Heart left ventricle (tissue), 13 donors: ENCODE data around the gene SLC17A3.

Source experiments
- POLR2A ChIP-seq, 2 donors: fragments of 450-650 bp; IDR thresholded peaks; one replicate each; pipeline ENCODE4 v1.6.1; 2017; ENCODE audit warnings: antibody characterized with exemption in 2 of 2, mild to moderate bottlenecking in 2 of 2, moderate library complexity in 2 of 2
- TF ChIP-seq, protein P1 (sequence below), 12 donors: fragments of 200-600 bp; sonication (generic) in 4 of 12; IDR thresholded peaks; one replicate each; pipeline versions ENCODE4 v1.5.0 to v1.8.0; 2018 to 2022; ENCODE audit warnings: antibody characterized with exemption in 12 of 12, mild to moderate bottlenecking in 5 of 12
- donor health status: ischemic (EF 13 %, LVEDD 7.1; RV severe dilation, severe dysfunction).
- donor health status: DM: no; HTN: yes; CAD: no.
- donor health status: DM: no; HTN: no; CAD: no.
- donor health status: ischemic (EF 25% LVEDD 6.9; RV normal size, moderate dysfunction).
- donor health status: ischemic (EF 25% LVEDD 5.7; RV mildly dilated, moderate dysfunction).
- donor health status: ischemic (EF 35%, LVEDD 5.7; RV mildly dilated, moderate dysfunction).
- donor health status: nonischemic (EF 11% LVEDD 7.7; RV severe dilation, severe dysfunction).
- donor health status: DM: yes; HTN: yes; CAD: no.
- donor health status: PGD.
- donor health status: ischemic (EF 29% LVEDD 5.4; RV normal size, mild dysfunction).
- donor health status: nonischemic (EF 23%, LVEDD 6.1; RV moderate dilation, normal function).

DNA sequence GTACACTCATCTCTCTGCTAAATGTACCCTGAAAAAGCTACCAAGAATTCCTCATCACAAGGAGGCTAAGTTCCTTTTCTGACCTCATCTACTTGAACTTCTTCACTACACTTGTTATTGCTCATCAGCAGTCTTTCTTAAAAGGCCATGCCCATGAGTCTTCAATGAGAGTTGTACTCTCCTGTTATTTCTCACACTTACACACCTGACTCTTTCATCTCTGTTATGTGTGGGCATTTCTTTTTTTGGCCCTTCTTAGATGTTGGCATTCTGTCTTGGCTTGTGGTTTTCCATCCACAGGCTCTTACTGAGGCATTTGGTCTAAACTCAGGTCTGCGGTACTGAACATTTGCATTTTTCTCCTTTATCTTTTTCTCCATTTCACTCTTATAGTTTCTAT is 31.5 kb downstream of the SLC17A3 start:
- TF ChIP-seq, protein P1, sequence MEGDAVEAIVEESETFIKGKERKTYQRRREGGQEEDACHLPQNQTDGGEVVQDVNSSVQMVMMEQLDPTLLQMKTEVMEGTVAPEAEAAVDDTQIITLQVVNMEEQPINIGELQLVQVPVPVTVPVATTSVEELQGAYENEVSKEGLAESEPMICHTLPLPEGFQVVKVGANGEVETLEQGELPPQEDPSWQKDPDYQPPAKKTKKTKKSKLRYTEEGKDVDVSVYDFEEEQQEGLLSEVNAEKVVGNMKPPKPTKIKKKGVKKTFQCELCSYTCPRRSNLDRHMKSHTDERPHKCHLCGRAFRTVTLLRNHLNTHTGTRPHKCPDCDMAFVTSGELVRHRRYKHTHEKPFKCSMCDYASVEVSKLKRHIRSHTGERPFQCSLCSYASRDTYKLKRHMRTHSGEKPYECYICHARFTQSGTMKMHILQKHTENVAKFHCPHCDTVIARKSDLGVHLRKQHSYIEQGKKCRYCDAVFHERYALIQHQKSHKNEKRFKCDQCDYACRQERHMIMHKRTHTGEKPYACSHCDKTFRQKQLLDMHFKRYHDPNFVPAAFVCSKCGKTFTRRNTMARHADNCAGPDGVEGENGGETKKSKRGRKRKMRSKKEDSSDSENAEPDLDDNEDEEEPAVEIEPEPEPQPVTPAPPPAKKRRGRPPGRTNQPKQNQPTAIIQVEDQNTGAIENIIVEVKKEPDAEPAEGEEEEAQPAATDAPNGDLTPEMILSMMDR (IDR thresholded peaks at IDR 0.05): no peak
- no peak for TF ChIP-seq POLR2A (IDR thresholded peaks at IDR 0.05)
